H1 (cell line): ENCODE data around the gene RAB11A. TPM values are rescaled to one million over a fixed set of nuclear protein-coding genes. Genes with fewer than 3 reads are reported as not detected.

Source experiments
- CREB1 ChIP-seq: IDR thresholded peaks from 2 replicates; pipeline ENCODE4 v1.6.1; 2012; ENCODE audit warnings: inconsistent platforms
- POLR2A ChIP-seq, 2 experiments: IDR thresholded peaks; 1 replicate in 1 of 2; 2 replicates in 1 of 2; pipeline ENCODE4 v1.6.1; 2011; ENCODE audit warnings: low read depth in 2 of 2, low read length in 2 of 2, mild to moderate bottlenecking in 2 of 2; ENCODE audit errors: control extremely low read depth in 1 of 2
- RAD21 ChIP-seq, 2 experiments: IDR thresholded peaks in 1 of 2; conservative IDR thresholded peaks in 1 of 2; 2 replicates each; pipeline ENCODE4 v1.6.1; 2011; ENCODE audit warnings: low read depth in 2 of 2, low read length in 2 of 2, improper control_type of control experiment in 1 of 2, inconsistent platforms in 1 of 2, mild to moderate bottlenecking in 1 of 2, moderate library complexity in 1 of 2
- SP1 ChIP-seq: IDR thresholded peaks from 2 replicates; pipeline ENCODE4 v1.6.1; 2011; ENCODE audit warnings: low read depth, low read length
- TAF1 ChIP-seq: IDR thresholded peaks from 2 replicates; pipeline ENCODE4 v1.6.1; 2011; ENCODE audit warnings: mild to moderate bottlenecking, low read depth, low read length
- TBP ChIP-seq: IDR thresholded peaks from 2 replicates; pipeline ENCODE4 v1.6.1; 2011; ENCODE audit warnings: low read depth, low read length, improper control_type of control experiment
- polyA plus RNA-seq, 7 experiments: library from polyadenylated mRNA; depleted of rRNA in 3 of 7; stranded (reverse) in 5 of 7; unstranded in 2 of 7; fragments of >200 nt in 5 of 7; fragments of 200-250 nt in 2 of 7; gene quantifications; 1 replicate in 5 of 7; 2 replicates in 1 of 7; 4 replicates in 1 of 7; pipeline versions ENCODE4 v1.2.1 to v1.2.3, GENCODE V29; 2011 to 2013; ENCODE audit warnings: missing spikeins in 2 of 7, mixed read lengths in 2 of 7
- total RNA-seq: library from RNA; stranded (reverse); fragmentation: NEBNext Ultra II Directional; extraction: Animal tissue kit (Norgen Biotek cat#: 25700); gene quantifications from 2 replicates; pipeline ENCODE4 v1.2.1, GENCODE V29; 2021
- TF ChIP-seq, protein P1 (sequence below), 3 experiments: IDR thresholded peaks; 1 replicate in 2 of 3; 2 replicates in 1 of 3; pipeline versions ENCODE4 v1.5.1 to v1.6.1; 2011; ENCODE audit warnings: low read length in 3 of 3, mild to moderate bottlenecking in 3 of 3, inconsistent platforms in 2 of 3, low read depth in 1 of 3, moderate library complexity in 1 of 3; ENCODE audit not compliant: insufficient read depth in 1 of 3; ENCODE audit errors: control extremely low read depth in 1 of 3
- TF ChIP-seq, protein P2 (sequence below): IDR thresholded peaks from 2 replicates; pipeline ENCODE4 v1.6.1; 2012; ENCODE audit warnings: low read length, inconsistent platforms

Gene RAB11A
- total and polyA plus RNA-seq, 2 of the 8 experiments (the other 6 are each of a cell fraction or from before 2014, with no cell fraction given): 211 to 254 TPM

DNA sequence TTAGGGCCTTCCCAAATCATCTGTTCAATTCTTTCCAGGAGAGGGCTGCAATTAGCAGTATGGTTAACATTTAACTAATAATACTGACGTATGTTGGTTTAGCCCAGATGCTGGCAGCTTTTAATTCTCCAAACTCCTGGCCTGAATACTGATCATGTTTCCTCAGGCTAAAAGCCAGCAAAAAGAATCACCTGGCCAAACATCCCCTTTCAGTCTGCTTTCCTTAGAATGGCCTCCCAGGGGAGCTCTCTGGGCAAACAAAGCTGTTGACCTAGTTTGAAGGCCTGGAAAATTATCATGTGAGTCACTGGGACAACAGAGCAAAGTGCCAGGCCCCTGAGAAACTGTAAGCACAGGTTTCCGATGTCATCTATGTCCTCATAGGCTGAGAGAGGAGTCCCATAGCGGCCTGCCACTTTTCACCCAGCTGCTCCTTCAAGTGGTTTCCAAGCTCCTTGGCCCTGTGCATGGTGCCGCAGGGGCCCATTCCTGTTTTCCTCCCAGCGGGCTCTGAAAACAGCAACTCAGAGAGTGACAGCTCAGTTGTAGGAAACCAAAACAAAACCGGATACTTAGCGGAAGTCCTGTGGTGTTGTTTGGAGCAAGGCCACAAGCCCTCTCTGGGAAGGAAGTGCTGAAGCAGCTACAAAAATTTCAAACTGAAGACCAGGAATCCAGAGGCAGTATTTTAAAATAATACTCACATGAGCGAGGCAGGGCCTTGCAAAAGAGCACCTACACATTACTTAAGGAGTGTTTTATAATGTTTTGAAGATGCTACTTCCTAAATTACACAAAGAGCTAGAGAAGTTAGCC is 36.5 kb upstream of the RAB11A start (continued):
- no peak; the same call in 1 of the 2 replicates for TF ChIP-seq CREB1
- TF ChIP-seq, protein P1, sequence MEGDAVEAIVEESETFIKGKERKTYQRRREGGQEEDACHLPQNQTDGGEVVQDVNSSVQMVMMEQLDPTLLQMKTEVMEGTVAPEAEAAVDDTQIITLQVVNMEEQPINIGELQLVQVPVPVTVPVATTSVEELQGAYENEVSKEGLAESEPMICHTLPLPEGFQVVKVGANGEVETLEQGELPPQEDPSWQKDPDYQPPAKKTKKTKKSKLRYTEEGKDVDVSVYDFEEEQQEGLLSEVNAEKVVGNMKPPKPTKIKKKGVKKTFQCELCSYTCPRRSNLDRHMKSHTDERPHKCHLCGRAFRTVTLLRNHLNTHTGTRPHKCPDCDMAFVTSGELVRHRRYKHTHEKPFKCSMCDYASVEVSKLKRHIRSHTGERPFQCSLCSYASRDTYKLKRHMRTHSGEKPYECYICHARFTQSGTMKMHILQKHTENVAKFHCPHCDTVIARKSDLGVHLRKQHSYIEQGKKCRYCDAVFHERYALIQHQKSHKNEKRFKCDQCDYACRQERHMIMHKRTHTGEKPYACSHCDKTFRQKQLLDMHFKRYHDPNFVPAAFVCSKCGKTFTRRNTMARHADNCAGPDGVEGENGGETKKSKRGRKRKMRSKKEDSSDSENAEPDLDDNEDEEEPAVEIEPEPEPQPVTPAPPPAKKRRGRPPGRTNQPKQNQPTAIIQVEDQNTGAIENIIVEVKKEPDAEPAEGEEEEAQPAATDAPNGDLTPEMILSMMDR (IDR thresholded peaks at IDR 0.05; ENCODE audit: control extremely low read depth in 1 of 3, insufficient read depth in 1 of 3, low read depth in 1 of 3, low read length in 3 of 3): peak in 1 of 3 experiments; percentile 14; a peak in 1 of 4 replicates
- peak in 1 of 2 experiments; percentile 20; a peak in 1 of 4 replicates for TF ChIP-seq RAD21 (IDR thresholded peaks at IDR 0.05 in 1 of 2, conservative IDR thresholded peaks at IDR 0.05 in 1 of 2; ENCODE audit: low read depth in 2 of 2, low read length in 2 of 2)
- TF ChIP-seq, protein P2, sequence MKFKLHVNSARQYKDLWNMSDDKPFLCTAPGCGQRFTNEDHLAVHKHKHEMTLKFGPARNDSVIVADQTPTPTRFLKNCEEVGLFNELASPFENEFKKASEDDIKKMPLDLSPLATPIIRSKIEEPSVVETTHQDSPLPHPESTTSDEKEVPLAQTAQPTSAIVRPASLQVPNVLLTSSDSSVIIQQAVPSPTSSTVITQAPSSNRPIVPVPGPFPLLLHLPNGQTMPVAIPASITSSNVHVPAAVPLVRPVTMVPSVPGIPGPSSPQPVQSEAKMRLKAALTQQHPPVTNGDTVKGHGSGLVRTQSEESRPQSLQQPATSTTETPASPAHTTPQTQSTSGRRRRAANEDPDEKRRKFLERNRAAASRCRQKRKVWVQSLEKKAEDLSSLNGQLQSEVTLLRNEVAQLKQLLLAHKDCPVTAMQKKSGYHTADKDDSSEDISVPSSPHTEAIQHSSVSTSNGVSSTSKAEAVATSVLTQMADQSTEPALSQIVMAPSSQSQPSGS: peak; percentile 80
- TF ChIP-seq TBP: peak; percentile 59; the same call in 1 of the 2 replicates
- peak; percentile 63 for TF ChIP-seq TAF1
- TF ChIP-seq POLR2A (IDR thresholded peaks at IDR 0.05; ENCODE audit: control extremely low read depth in 1 of 2, low read depth in 2 of 2, low read length in 2 of 2): peak; percentile 18 to 61
- peak; percentile 72; the same call in 1 of the 2 replicates for TF ChIP-seq SP1
